T-helper 17 cell (primary cell): ENCODE data around the gene DSE. TPM values are rescaled to one million over a fixed set of nuclear protein-coding genes. Genes with fewer than 3 reads are reported as not detected.

Experiments
- ATAC-seq: fragments of 150-1000 bp; cut with Tn5 transposase; 2 replicates; pipeline ENCODE4 v1.10.0; 2021; ENCODE audit warnings: mild to moderate bottlenecking, moderate library complexity
- DNase-seq, 3 donors: peaks; one replicate each; pipeline versions ENCODE4 v3.0.0 to v3.0.0-alpha.2; 2020 to 2021
- H3K9me3 ChIP-seq: one replicate; pipeline ENCODE4 v1.7.0; 2013; ENCODE audit warnings: low read length, mild to moderate bottlenecking; ENCODE audit not compliant: control insufficient read depth, poor library complexity, severe bottlenecking
- H3K27ac Mint-ChIP-seq: one replicate; pipeline ENCODE4 v1.8.0; 2022; ENCODE audit warnings: mild to moderate bottlenecking, moderate library complexity, mixed read lengths
- H3K27me3 Mint-ChIP-seq: one replicate; pipeline ENCODE4 v1.8.0; 2022; ENCODE audit warnings: mixed read lengths
- H3K36me3 Mint-ChIP-seq: one replicate; pipeline ENCODE4 v1.8.0; 2022; ENCODE audit warnings: low read depth, mixed read lengths
- H3K4me1 Mint-ChIP-seq: one replicate; pipeline ENCODE4 v1.8.0; 2022; ENCODE audit warnings: mild to moderate bottlenecking, mixed read lengths
- H3K4me3 Mint-ChIP-seq: one replicate; pipeline ENCODE4 v1.8.0; 2022; ENCODE audit warnings: mild to moderate bottlenecking, moderate library complexity, mixed read lengths
- total RNA-seq, 4 donors: library from RNA in 2 of 4; stranded (reverse) in 2 of 4; gene quantifications; one replicate each; pipeline ENCODE4 v1.2.3 and lab custom pipeline; 2022 to 2026

Gene DSE
- total RNA-seq, 2 donors from 2014 or later = 19.2 to 32.3 TPM

GRCh38 chr6:116369540-116369939 is 1.2 kb upstream of the DSE start:
- H3K27me3 Mint-ChIP-seq = no peaks in the 10 kb centered on the region
- no peaks in the 10 kb centered on the region for H3K9me3 ChIP-seq
- H3K4me1 Mint-ChIP-seq = peaks cover 24% of the 10 kb centered on the region
- H3K27ac Mint-ChIP-seq = peak overlapping the region; percentile 92
- ATAC-seq = no peak
- peak overlapping the region; percentile 92 for H3K4me3 Mint-ChIP-seq
- no peak for DNase-seq
- no peaks in the 10 kb centered on the region for H3K36me3 Mint-ChIP-seq

GRCh38 chr6:116369964-116370759 is 585 bp upstream of the DSE start:
- no peaks in the 10 kb centered on the region for H3K27me3 Mint-ChIP-seq
- no peaks in the 10 kb centered on the region for H3K36me3 Mint-ChIP-seq
- peak overlapping the region; percentile 92 for H3K4me3 Mint-ChIP-seq
- ATAC-seq (peak; percentile 11), DNase-seq (no peak)
- no peaks in the 10 kb centered on the region for H3K9me3 ChIP-seq
- H3K4me1 Mint-ChIP-seq = peaks cover 24% of the 10 kb centered on the region
- H3K27ac Mint-ChIP-seq = peak overlapping the region; percentile 92

GRCh38 chr6:116371120-116371917 is 572 bp downstream of the DSE start:
- DNase-seq = peak in 2 of 3 donors; percentile 18 to 19
- Mint-ChIP-seq H3K27ac (peak overlapping the region; percentile 62), H3K36me3 (peaks cover 4% of the 10 kb centered on the region), H3K4me3 (peak overlapping the region; percentile 92), H3K27me3 (peaks cover 4% of the 10 kb centered on the region), H3K4me1 (peaks cover 29% of the 10 kb centered on the region)
- ATAC-seq = peak; percentile 57
- H3K9me3 ChIP-seq = no peaks in the 10 kb centered on the region

GRCh38 chr6:116371918-116372209 is 1.1 kb downstream of the DSE start:
- no peaks in the 10 kb centered on the region for H3K9me3 ChIP-seq
- Mint-ChIP-seq H3K4me1 (peaks cover 29% of the 10 kb centered on the region), H3K4me3 (peak overlapping the region; percentile 92), H3K27ac (peak overlapping the region; percentile 62), H3K27me3 (peaks cover 6% of the 10 kb centered on the region), H3K36me3 (peaks cover 4% of the 10 kb centered on the region)
- DNase-seq (no peak), ATAC-seq (no peak)

GRCh38 chr6:116373300-116373699 is 2.6 kb downstream of the DSE start:
- no peak for DNase-seq
- no peaks in the 10 kb centered on the region for H3K9me3 ChIP-seq
- no peak overlapping the region for H3K4me3 Mint-ChIP-seq
- H3K27me3 Mint-ChIP-seq = peaks cover 6% of the 10 kb centered on the region
- peaks cover 4% of the 10 kb centered on the region for H3K36me3 Mint-ChIP-seq
- ATAC-seq = no peak
- no peak overlapping the region for H3K27ac Mint-ChIP-seq
- peaks cover 21% of the 10 kb centered on the region for H3K4me1 Mint-ChIP-seq

- ATAC-seq = no peak
- H3K27ac Mint-ChIP-seq = no peak overlapping the region
- no peaks in the 10 kb centered on the region for H3K9me3 ChIP-seq
- H3K36me3 Mint-ChIP-seq = peaks cover 4% of the 10 kb centered on the region
- no peak overlapping the region for H3K4me3 Mint-ChIP-seq
- peaks cover 6% of the 10 kb centered on the region for H3K27me3 Mint-ChIP-seq
- H3K4me1 Mint-ChIP-seq = peaks cover 21% of the 10 kb centered on the region
- DNase-seq = no peak
Observed at GRCh38 chr6:116373940-116374339, 3.2 kb downstream of the DSE start.

GRCh38 chr6:116374586-116374985 is 3.8 kb downstream of the DSE start:
- Mint-ChIP-seq H3K36me3 (peaks cover 4% of the 10 kb centered on the region), H3K4me3 (no peak overlapping the region), H3K27ac (no peak overlapping the region), H3K27me3 (peaks cover 6% of the 10 kb centered on the region), H3K4me1 (peaks cover 19% of the 10 kb centered on the region)
- DNase-seq = no peak
- no peaks in the 10 kb centered on the region for H3K9me3 ChIP-seq
- ATAC-seq = no peak

- H3K27me3 Mint-ChIP-seq = peaks cover 11% of the 10 kb centered on the region
- no peak overlapping the region for H3K4me3 Mint-ChIP-seq
- peaks cover 13% of the 10 kb centered on the region for H3K4me1 Mint-ChIP-seq
- peaks cover 6% of the 10 kb centered on the region for H3K36me3 Mint-ChIP-seq
- DNase-seq (no peak), ATAC-seq (no peak)
- no peaks in the 10 kb centered on the region for H3K9me3 ChIP-seq
- no peak overlapping the region for H3K27ac Mint-ChIP-seq
Observed at GRCh38 chr6:116375262-116375661, 4.5 kb downstream of the DSE start.

GRCh38 chr6:116376149-116376548 is 5.4 kb downstream of the DSE start:
- no peaks in the 10 kb centered on the region for H3K9me3 ChIP-seq
- Mint-ChIP-seq H3K27me3 (peaks cover 13% of the 10 kb centered on the region), H3K4me1 (peaks cover 13% of the 10 kb centered on the region), H3K27ac (peak overlapping the region; percentile 47), H3K36me3 (peaks cover 9% of the 10 kb centered on the region), H3K4me3 (no peak overlapping the region)
- ATAC-seq (no peak), DNase-seq (no peak)

GRCh38 chr6:116379764-116380163 is 9.0 kb downstream of the DSE start:
- Mint-ChIP-seq H3K4me1 (peaks cover 14% of the 10 kb centered on the region), H3K4me3 (no peak overlapping the region), H3K27ac (peak overlapping the region; percentile 54), H3K36me3 (peaks cover 9% of the 10 kb centered on the region), H3K27me3 (peaks cover 16% of the 10 kb centered on the region)
- ATAC-seq = no peak
- no peak for DNase-seq
- no peaks in the 10 kb centered on the region for H3K9me3 ChIP-seq

GRCh38 chr6:116380346-116380745 is 9.6 kb downstream of the DSE start:
- H3K4me3 Mint-ChIP-seq = no peak overlapping the region
- DNase-seq (no peak), ATAC-seq (no peak)
- H3K27me3 Mint-ChIP-seq = peaks cover 16% of the 10 kb centered on the region
- H3K27ac Mint-ChIP-seq = peak overlapping the region; percentile 54
- H3K4me1 Mint-ChIP-seq = peaks cover 14% of the 10 kb centered on the region
- peaks cover 9% of the 10 kb centered on the region for H3K36me3 Mint-ChIP-seq
- no peaks in the 10 kb centered on the region for H3K9me3 ChIP-seq

- no peak for DNase-seq
- no peak for ATAC-seq
- no peaks in the 10 kb centered on the region for H3K9me3 ChIP-seq
- H3K4me1 Mint-ChIP-seq = peaks cover 13% of the 10 kb centered on the region
- peaks cover 8% of the 10 kb centered on the region for H3K36me3 Mint-ChIP-seq
- H3K27me3 Mint-ChIP-seq = peaks cover 15% of the 10 kb centered on the region
- no peak overlapping the region for H3K27ac Mint-ChIP-seq
- H3K4me3 Mint-ChIP-seq = peak overlapping the region; percentile 39
Observed at GRCh38 chr6:116381000-116381399, 10.3 kb downstream of the DSE start.

GRCh38 chr6:116382587-116382986 is 11.8 kb downstream of the DSE start:
- H3K27ac Mint-ChIP-seq = no peak overlapping the region
- peaks cover 5% of the 10 kb centered on the region for H3K36me3 Mint-ChIP-seq
- ATAC-seq = no peak

More at GRCh38 chr6:116382587-116382986, 11.8 kb downstream of the DSE start:
- no peak for DNase-seq
- H3K4me3 Mint-ChIP-seq = no peak overlapping the region
- peaks cover 10% of the 10 kb centered on the region for H3K27me3 Mint-ChIP-seq
- peaks cover 11% of the 10 kb centered on the region for H3K4me1 Mint-ChIP-seq
- H3K9me3 ChIP-seq = no peaks in the 10 kb centered on the region
